ENCODE results near the gene VSTM2L.

The VSTM2L gene

DNA sequence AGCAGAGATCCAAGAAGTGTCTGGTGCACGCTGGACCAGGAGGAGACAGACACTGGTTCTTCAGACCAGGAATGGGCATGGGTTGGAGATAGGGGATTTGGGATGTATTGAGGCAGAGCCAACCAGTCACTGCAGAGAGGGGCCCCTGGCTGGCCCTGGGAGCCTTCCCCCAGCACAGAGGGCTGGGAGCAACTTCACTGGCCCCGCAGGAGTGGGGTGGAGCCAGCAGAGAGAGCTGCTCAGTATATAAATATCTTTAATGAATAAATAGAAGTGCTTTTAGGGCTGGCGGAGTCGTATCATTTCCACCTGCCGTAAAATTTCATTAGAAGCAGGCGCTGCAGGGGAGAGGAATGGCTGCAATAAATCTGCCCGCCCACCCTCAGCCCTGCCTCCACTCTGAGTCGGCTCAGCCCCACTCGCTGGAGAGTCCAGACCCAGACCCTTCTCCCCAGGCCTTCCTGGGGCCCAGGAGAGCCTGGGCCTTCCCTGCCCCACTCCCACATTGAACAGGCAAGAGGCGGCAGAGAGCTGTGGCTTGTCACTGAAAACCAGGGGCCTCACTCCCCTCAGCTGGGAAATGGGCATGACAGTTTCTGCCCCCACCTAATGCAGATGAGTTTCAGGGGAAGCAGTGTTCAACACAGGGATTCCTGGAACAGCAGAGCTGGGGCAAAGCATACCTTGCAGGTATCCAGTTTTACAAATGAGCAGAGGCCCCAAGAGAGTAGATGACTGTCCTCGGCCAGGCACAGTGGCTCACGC, 23.9 kb upstream of the VSTM2L start:
- DNase-seq (ENCODE audit: low spot score) = no peak

DNA sequence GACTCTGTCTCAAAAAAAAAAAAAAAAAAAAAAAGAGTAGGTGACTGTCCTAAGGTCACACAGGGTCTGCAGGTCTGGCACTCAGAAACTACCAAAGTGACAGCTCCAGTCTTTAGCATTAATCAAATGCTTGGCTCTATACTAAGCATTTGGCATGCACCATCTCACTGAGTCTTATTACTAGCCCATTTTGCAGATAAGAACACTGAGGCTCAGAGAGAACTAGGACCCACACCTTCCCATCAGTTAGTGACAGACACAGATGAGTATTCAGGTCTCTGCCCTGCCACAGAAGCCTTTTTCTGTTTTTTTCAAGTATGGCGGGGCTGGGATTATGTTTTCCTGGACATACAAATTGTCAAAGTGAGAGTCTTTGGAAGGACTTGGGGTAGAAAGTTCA, 23.1 kb upstream of the VSTM2L start:
- no peak for DNase-seq (ENCODE audit: low spot score)

GRCh38 chr20:37880726-37881591, 22.0 kb upstream of the VSTM2L start:
- DNase-seq (ENCODE audit: low spot score) = no peak

DNA sequence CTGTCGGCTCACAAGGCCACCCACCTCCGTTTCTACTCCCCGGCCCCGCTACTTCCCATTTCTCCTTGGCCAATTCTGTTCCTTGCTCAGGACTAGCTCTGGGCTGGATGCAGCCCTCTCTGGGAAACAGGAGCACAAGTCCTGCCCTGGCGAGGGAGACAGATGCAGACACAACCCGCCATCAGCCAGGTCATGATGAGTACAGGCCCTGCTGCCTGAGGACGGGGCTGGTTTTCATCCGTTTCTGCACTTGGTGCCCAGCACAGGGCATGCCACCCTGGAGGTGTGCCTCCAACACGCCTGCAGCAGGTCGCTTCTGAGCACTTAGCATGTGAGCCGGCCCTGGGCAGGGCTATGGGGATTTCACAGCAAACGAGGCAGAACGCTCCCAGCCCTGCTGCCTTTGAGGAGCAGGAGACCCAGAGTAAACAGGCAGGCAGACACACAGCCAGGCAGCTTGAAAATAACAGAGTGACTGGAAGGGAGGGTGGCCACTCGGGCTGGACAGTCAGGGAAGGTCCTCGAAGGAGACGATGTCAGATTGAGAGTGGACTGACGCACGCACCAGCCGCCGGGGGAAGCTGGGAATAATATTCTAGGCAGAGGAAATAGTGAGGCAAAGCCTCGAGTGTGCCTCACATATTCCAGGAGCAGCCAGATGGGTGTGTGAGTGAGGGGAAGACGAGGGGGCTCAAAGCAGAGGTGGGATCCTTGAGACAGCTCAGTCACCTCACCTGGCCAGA, 21.2 kb upstream of the VSTM2L start:
- DNase-seq (ENCODE audit: low spot score) = no peak

- no peak for DNase-seq (ENCODE audit: low spot score)
These were observed 19.8 kb upstream of the VSTM2L start for GRCh38 chr20:37882961-37883712.

DNA sequence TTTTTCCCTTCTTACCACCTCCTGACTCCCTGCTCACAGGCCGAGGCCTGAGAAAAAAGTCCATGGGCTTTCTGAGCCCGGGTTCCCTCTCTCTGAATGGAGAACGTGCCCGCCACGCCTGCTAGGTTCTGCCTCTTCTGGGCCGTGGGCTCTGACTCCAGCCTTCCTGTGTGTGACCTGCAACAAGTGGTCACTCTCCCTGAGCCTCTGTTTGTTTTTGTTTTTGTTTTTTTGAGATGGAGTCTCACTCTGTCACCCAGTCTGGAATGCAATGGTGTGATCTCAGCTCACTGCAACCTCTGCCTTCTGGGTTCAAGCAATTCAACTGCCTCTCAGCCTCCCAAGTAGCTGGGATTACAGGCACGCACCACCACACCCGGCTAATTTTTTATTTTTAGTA, 17.9 kb upstream of the VSTM2L start:
- DNase-seq (ENCODE audit: low spot score) = no peak

DNA sequence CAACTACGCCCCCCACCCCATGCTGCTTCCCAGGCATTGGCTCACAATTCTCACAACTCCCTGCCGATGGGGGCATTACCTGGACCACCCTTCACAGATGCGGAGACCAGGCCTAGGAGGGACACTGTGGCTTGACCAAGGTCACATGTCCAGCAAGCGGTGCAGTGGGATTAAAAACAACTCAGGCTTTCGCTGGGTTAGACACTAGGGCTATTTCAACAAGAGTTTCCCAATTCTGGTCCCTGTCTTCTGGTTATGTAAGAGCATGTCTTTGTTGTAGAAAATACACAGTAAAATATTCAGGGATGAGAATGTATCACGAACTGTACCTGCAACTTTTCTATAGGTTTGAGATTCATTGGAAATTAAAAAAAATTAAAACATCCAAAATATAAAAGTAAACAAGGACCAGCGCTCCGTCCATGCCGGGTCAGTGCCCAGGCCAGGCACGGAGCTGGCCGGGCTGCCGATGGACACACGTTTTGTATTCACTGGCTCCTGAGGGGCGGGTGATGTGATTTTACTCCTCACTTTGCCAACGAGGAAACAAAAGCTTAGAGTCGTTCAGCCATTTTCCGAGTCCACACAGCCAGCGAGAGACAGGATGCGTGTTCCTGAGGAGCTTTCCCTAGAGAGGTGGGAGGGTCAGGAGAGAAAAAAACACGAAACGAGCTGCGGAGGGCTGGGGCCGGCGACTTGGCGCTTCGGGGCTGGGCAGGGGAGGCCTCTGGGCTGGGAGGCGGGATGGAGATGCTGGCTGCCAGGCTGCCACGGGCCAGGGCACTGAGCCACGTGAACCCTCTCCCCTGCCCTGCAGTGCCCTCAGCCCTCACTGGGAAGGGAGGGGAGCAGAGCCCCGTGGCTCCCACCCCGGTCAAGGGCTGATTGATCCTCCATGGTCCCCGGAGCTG, 17.1 kb upstream of the VSTM2L start:
- no peak for DNase-seq (ENCODE audit: low spot score)

GRCh38 chr20:37886851-37887297, 16.1 kb upstream of the VSTM2L start:
- no peak for DNase-seq (ENCODE audit: low spot score)

GRCh38 chr20:37888641-37889040, 14.3 kb upstream of the VSTM2L start:
- DNase-seq (ENCODE audit: low spot score) = no peak

GRCh38 chr20:37890108-37890507, 12.8 kb upstream of the VSTM2L start:
- no peak for DNase-seq (ENCODE audit: low spot score)

DNA sequence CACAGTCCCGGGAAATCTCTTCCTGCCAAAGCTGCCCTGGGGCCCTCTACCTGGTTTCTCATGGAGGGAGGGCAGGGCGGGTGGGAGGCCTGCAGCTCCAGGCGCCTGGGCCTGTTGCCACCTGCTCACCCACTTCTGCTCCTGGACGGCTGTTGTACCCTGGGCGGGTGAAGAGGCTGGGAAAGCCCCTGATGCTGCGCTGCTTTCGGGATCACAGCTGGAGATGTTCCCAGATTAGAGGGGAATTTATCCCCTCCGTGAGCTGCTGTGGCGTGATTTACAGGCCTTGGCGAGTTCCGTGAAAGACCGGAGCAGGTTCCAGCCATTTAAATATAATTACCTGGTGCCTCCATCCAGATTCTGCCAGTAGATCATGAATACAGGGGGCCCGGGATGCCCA, 12.3 kb upstream of the VSTM2L start:
- no peak for DNase-seq (ENCODE audit: low spot score)

DNA sequence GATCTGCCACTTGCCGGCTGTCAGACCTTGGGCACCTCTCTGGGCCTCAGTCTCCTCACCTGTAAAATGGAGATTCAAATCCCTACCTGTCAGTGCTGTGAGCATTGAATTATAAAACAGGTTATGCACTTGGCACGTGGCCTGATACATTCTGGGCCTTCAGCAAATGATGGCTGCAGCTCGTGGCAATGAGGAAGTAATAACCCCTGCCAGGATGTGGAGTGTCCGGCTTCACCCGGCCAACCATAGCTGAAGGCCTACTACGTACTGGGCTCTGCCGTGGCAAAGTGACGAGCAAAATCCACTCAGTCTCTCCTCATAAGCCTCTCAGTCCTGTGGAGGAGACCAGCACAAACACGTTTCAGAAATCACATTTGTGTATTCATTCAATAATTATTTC, 10.9 kb upstream of the VSTM2L start:
- DNase-seq (ENCODE audit: low spot score) = no peak

DNA sequence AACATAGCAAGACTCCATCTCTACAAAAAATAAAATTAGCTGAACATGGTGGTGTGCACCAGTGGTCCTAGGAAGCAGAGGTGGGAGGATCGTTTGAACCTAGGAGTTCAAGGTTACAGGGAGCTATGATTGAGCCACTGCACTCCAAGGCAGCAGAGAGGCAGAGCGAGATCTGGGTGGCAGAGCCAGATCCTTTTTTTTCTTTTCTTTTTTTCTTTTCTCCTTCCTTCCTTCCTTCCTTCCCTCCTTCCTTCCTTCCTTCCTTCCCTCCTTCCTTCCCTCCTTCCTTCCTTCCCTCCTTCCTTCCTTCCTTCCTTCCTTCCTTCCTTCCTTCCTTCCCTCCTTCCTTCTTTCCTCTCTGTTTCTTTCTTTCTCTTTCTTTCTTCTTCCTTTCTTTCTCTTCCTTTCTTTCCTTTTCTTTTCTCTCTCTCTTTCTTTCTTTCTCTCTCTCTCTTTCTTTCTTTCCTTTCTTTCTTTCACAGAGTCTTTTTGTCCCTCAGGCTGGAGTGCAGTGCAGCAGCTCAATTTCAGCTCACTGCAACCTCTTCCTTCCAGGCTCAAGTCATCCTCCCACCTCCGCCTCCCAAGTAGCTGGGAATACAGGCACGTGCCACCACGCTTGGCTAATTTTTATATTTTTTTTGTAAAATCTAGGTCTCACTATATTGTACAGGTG, 9.2 kb upstream of the VSTM2L start:
- no peak for DNase-seq (ENCODE audit: low spot score)

GRCh38 chr20:37894454-37894853, 8.5 kb upstream of the VSTM2L start:
- DNase-seq (ENCODE audit: low spot score) = no peak

GRCh38 chr20:37895166-37895565, 7.8 kb upstream of the VSTM2L start:
- DNase-seq (ENCODE audit: low spot score) = no peak

- no peak for DNase-seq (ENCODE audit: low spot score)
These were observed 5.9 kb upstream of the VSTM2L start for GRCh38 chr20:37896932-37897548.

DNA sequence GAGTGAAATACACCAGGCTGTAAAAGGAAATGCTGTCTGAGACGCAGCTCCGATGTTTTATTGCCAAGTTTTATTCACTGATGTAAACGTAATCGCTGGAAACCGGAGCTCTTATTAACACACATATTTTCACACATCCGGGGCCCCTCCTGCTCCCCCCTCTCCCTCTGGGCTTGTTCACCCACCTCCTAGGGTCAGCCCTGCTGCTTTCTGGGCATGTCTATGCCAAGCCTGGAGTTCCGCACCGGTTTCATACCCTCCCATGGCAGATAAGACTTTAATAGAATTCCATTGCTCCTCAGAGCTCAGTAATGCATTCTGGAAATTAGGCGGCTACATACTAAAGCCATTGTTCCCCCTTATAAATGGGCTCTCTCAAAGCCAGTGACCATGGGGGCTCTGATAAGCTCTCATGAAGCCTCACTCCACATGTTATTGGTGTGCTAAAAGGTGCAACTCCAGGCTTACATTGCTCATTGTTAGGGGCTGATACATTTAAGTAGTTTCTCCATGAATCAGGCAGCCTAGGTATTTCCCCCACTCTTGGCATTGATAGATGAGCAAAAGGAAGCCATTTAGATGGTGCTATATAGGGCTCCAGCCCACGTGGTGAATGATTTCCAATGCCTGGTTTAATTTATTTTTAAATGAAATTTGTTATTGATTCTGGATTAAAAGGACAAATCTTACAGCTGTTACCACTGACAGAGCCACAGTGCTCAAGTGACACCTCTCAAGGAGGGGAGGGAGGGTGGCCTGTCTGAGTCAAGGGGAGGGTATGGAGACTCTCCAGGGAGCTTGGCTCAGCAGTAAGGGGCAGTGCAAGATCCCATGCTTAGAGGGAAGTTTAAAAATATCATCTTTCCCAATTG, 4.5 kb upstream of the VSTM2L start:
- DNase-seq (ENCODE audit: low spot score) = no peak

DNA sequence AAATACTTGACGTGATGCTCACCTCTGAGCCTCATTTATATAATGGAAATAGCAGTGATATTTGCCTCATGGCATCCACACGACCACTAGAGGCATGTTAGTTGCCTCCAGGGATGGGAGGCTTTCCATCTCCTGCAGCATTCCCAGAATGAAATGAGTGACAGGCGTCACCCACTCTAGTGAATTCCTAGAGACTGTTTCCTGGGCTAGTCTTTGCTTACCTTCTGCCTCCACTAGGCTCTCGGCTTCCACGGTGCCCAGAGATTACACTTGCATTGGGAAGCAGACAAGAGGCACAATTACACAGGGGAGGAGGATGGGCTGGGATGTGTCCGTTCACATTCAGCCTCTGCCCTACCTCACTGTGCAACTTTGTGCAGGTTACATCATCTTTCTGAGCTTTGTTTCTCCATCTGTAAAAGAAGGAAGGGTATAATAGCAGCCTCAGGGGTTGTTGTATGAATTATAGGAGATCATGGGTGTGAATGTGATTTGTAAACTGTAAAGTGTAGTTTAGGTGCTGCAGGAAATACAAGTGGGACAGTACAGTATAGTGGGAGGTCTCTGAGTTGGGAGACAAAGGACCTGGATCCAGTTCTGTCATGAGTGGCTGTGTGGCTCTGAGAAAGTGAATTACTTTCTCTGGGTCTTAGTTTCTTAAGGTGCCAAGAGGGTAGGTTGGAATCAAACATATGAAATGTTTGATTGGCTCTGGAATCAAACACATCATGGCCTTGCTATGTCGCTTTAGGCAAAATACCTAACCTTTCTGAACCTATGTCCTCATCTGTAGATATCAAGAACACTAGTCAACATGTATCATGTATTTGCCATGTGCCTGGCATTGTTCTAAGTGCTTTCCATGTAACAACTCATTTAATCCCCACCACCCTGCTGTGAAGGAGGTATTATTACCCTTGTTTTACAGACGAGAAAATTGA, 3.6 kb upstream of the VSTM2L start:
- no peak for DNase-seq (ENCODE audit: low spot score)
